Tibial nerve (tissue), 4 donors: ENCODE measurements around the gene MOB2. TPM values are rescaled to one million over a fixed set of nuclear protein-coding genes. Genes with fewer than 3 reads are reported as not detected.
"Not testable (repeated sequence)": the region's sequence is repeated elsewhere in the genome, so short reads cannot be mapped to it uniquely, and the experiment has no call there.

Source experiments
- DNase-seq, 2 donors: peaks; one replicate each; pipeline ENCODE4 v3.0.0-alpha.2; 2019; ENCODE audit warnings: low spot score in 2 of 2
- H3K27ac ChIP-seq, 4 donors: fragments of 200-600 bp; sonication (generic) in 3 of 4; one replicate each; pipeline ENCODE4 v1.5.1; 2017 to 2019; ENCODE audit warnings: mild to moderate bottlenecking in 1 of 4
- H3K27me3 ChIP-seq, 2 donors: fragments of 200-600 bp; sonication (generic) in 1 of 2; one replicate each; pipeline versions ENCODE4 v1.5.1 to v1.6.0; 2017 to 2019
- H3K36me3 ChIP-seq, 3 donors: fragments of 200-600 bp; sonication (generic); one replicate each; pipeline ENCODE4 v1.5.1; 2018 to 2019
- H3K4me1 ChIP-seq, 4 donors: fragments of 200-600 bp; sonication (generic) in 3 of 4; one replicate each; pipeline ENCODE4 v1.5.1; 2017 to 2019
- H3K4me3 ChIP-seq, 4 donors: fragments of 200-600 bp; sonication (generic) in 3 of 4; one replicate each; pipeline ENCODE4 v1.5.1; 2017 to 2019; ENCODE audit warnings: mild to moderate bottlenecking in 1 of 4, moderate library complexity in 1 of 4
- H3K9me3 ChIP-seq, 4 donors: fragments of 200-600 bp; sonication (generic) in 3 of 4; one replicate each; pipeline ENCODE4 v1.5.1; 2017 to 2019
- CTCF ChIP-seq, 5 experiments: fragments of 200-600 bp in 3 of 5; fragments of 450-650 bp in 2 of 5; sonication (generic) in 3 of 5; IDR thresholded peaks; one replicate each; pipeline ENCODE4 v1.5.1; 2016 to 2019; ENCODE audit warnings: antibody characterized with exemption in 5 of 5, mild to moderate bottlenecking in 3 of 5, moderate library complexity in 2 of 5
- EP300 ChIP-seq, 2 donors: sonication (generic); formaldehyde crosslinking; IDR thresholded peaks; one replicate each; pipeline ENCODE4 v1.6.1; 2017; ENCODE audit warnings: antibody characterized with exemption in 2 of 2, mild to moderate bottlenecking in 1 of 2
- POLR2A ChIP-seq, 2 donors: fragments of 450-650 bp; IDR thresholded peaks; one replicate each; pipeline ENCODE4 v1.6.1; 2017; ENCODE audit warnings: antibody characterized with exemption in 2 of 2, mild to moderate bottlenecking in 2 of 2, moderate library complexity in 2 of 2
- WGBS, 2 donors: methylation state at CpG; one replicate each; pipeline ENCODE4 v1.1.5; 2018; 5-methylcytosine and 5-hydroxymethylcytosine counted together
- total RNA-seq, 4 donors: library from RNA; depleted of rRNA; stranded (reverse); fragments of >200 nt; gene quantifications; one replicate each; pipeline ENCODE4 v1.1.0, GENCODE V29; 2016

The MOB2 gene
- total RNA-seq, 4 donors from 2014 or later = 42.3 to 55.1 (median 46.9) TPM

DNA sequence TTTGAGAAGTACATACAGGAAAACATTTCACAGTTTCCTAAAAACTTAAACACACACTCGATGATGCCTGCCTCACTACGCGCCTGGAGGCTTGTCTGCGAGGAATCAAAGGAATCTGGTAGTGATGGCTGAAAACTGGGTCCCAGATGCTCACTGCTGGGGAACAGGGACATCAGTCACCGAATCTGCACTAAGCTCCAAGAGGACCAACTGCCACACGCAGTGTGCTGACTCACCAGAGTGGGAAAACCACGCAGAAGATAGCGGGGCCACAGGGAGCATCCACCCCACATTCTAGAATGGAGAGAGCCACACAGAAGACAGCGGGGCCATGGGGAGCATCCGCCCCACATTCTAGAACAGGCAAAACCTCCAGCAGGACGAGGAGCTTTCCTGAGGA is 24.3 kb upstream of the MOB2 start:
- Histone ChIP-seq H3K27ac (peak overlapping the region in 1 of 4 donors; percentile 77), H3K9me3 (no peaks in the 10 kb centered on the region), H3K4me3 (no peak overlapping the region), H3K4me1 (peaks cover 0 to 89% (median 43%) of the 10 kb centered on the region in 4 donors), H3K36me3 (no peaks in the 10 kb centered on the region), H3K27me3 (no peaks in the 10 kb centered on the region)
- 72 to 80% methylated on average over 11 of the region's 11 CpGs for WGBS, 2 donors
- no peak for DNase-seq
- no peak for TF ChIP-seq EP300 (IDR thresholded peaks at IDR 0.05)
- TF ChIP-seq CTCF (IDR thresholded peaks at IDR 0.05) = no peak
- no peak for TF ChIP-seq POLR2A (IDR thresholded peaks at IDR 0.05)

DNA sequence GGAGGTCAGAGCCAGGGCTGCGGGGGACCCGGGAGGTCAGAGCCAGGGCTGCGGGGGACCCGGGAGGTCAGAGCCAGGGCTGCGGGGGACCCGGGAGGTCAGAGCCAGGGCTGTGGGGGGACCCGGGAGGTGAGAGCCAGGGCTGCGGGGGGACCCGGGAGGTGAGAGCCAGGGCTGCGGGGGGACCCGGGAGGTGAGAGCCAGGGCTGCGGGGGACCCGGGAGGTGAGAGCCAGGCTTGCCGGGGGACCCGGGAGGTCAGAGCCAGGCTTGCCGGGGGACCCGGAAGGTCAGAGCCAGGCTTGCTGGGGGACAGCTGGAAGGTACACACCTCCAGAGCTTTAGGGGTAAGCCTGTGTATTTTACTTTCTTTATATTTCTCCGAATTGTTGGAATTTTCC is 23.8 kb upstream of the MOB2 start:
- H3K36me3 ChIP-seq, H3K4me3 ChIP-seq, DNase-seq, H3K27me3 ChIP-seq, H3K9me3 ChIP-seq: not testable (repeated sequence)
- Histone ChIP-seq H3K4me1 (peaks cover 0 to 89% (median 39%) of the 10 kb centered on the region in 4 donors), H3K27ac (peak overlapping the region in 1 of 4 donors; percentile 77)
- WGBS, 2 donors = 57 to 85% methylated on average over 8 to 11 of the region's 18 CpGs

GRCh38 chr11:1509626-1510255 is 23.2 kb upstream of the MOB2 start:
- Histone ChIP-seq H3K4me3 (no peak overlapping the region), H3K36me3 (no peaks in the 10 kb centered on the region), H3K27ac (peak overlapping the region in 2 of 4 donors; percentile 50 to 64), H3K27me3 (no peaks in the 10 kb centered on the region), H3K4me1 (peaks cover 0 to 87% (median 34%) of the 10 kb centered on the region in 4 donors), H3K9me3 (no peaks in the 10 kb centered on the region)
- TF ChIP-seq EP300 (IDR thresholded peaks at IDR 0.05) = no peak
- TF ChIP-seq POLR2A (IDR thresholded peaks at IDR 0.05) = no peak
- TF ChIP-seq CTCF (IDR thresholded peaks at IDR 0.05) = no peak
- no peak for DNase-seq
- 51 to 82% methylated on average over 6 to 10 of the region's 20 CpGs for WGBS, 2 donors

DNA sequence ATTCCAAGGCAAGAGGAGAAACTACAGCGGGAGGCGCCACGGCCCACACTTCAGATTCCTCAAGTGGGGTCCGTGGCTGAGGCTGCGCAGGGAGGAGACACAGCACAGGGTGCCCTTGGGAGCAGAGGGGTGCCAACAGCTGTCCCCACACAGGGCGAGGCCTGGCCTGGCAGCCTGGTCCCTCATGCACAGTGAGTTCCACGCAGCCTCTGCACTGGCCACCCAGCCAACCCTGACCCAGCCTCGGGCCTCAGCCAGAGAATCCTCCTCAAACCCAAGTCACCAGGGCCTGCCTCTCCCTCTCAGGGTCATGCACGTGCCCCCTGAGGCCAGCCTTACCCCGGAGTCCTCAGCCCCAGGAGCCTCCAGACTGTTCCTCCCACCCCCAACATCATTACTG is 22.4 kb upstream of the MOB2 start:
- whole genome bisulfite sequencing, 2 donors = 57 to 71% methylated on average over 6 to 10 of the region's 10 CpGs
- no peak for DNase-seq
- H3K27ac ChIP-seq = peak overlapping the region in 3 of 4 donors; percentile 30 to 64 (median 56)
- no peaks in the 10 kb centered on the region for H3K9me3 ChIP-seq
- H3K4me3 ChIP-seq = no peak overlapping the region
- no peaks in the 10 kb centered on the region for H3K27me3 ChIP-seq
- peaks cover 0 to 87% (median 33%) of the 10 kb centered on the region in 4 donors for H3K4me1 ChIP-seq
- no peaks in the 10 kb centered on the region for H3K36me3 ChIP-seq
- TF ChIP-seq POLR2A (IDR thresholded peaks at IDR 0.05) (no peak), CTCF (IDR thresholded peaks at IDR 0.05) (no peak), EP300 (IDR thresholded peaks at IDR 0.05) (no peak)

DNA sequence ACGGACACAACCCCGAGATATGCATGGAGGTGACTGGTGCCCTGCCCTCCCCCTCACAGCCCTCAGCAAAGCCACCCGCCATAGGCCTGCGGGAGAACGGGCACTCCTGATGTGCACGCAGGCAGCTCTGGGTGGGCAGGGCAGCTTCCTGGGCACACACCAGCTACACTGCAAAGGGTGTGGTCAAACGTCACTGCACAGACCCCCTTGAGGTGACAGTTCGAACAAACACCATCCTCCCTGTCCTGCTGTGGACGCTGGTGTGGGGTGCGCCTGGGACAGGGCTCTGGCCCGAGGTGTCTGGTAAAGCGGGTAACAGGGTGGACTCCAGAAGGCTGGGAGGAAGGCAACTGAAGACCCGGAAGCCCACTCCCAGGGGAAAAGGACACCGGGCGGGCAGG is 21.9 kb upstream of the MOB2 start:
- H3K4me1 ChIP-seq = peaks cover 0 to 87% (median 32%) of the 10 kb centered on the region in 4 donors
- DNase-seq = no peak
- WGBS, 2 donors = 67 to 76% methylated on average over 8 to 9 of the region's 15 CpGs
- TF ChIP-seq CTCF (IDR thresholded peaks at IDR 0.05) = no peak
- no peak for TF ChIP-seq EP300 (IDR thresholded peaks at IDR 0.05)
- no peak for TF ChIP-seq POLR2A (IDR thresholded peaks at IDR 0.05)
- no peaks in the 10 kb centered on the region for H3K36me3 ChIP-seq
- peak overlapping the region in 3 of 4 donors; percentile 30 to 64 (median 50) for H3K27ac ChIP-seq
- no peaks in the 10 kb centered on the region for H3K27me3 ChIP-seq
- no peaks in the 10 kb centered on the region for H3K9me3 ChIP-seq
- no peak overlapping the region for H3K4me3 ChIP-seq
